RWPE1 (cell line): ENCODE results near the gene MYLK4.

Experiments used
- CTCF ChIA-PET: fragments of 350-600 bp; sonication (Branson Sonifier 250); formaldehyde crosslinking; extraction: SDS; loops from one replicate; lab custom pipeline; 2021; lab: Yijun Ruan, JAX
- POLR2A ChIA-PET: fragments of 400-600 bp; formaldehyde crosslinking; extraction: SDS; loops from one replicate; lab custom pipeline; 2020; ENCODE audit warnings: antibody characterized with exemption; ENCODE audit not compliant: low non-redundant PET; lab: Yijun Ruan, JAX
- DNase-seq: peaks from one replicate; pipeline ENCODE4 v3.0.0; 2012; ENCODE audit warnings: low spot score
- H3K27ac ChIP-seq: fragments of 450-650 bp; 2 replicates; pipeline ENCODE4 v1.5.1; 2017
- TF ChIP-seq, protein P1 (sequence below): fragments of 450-650 bp; conservative IDR thresholded peaks from 2 replicates; pipeline ENCODE4 v1.5.1; 2017; ENCODE audit warnings: low read depth, mild to moderate bottlenecking

The MYLK4 gene

DNA sequence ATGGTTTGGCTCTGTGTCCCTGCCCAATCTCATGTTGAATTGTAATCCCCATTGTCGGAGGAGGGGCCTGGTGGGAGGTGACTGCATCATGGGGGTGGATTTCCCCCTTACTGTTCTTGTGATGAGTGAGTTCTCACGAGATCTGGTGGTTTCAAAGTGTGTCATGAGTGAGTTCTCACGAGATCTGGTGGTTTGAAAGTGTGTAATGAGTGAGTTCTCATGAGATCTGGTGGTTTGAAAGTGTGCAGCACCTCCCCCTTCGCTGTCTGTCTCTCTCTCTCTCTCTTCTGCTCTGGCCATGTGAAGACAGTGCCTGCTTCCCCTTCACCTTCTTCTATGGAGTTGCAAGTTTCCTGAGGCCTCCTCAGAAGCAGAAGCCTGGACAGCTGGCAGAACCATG lies 87.6 kb downstream of the MYLK4 start:
- H3K27ac ChIP-seq, result no peak overlapping the region
- POLR2A ChIA-PET, result no interaction called here
- no peak for DNase-seq
- TF ChIP-seq, protein P1, sequence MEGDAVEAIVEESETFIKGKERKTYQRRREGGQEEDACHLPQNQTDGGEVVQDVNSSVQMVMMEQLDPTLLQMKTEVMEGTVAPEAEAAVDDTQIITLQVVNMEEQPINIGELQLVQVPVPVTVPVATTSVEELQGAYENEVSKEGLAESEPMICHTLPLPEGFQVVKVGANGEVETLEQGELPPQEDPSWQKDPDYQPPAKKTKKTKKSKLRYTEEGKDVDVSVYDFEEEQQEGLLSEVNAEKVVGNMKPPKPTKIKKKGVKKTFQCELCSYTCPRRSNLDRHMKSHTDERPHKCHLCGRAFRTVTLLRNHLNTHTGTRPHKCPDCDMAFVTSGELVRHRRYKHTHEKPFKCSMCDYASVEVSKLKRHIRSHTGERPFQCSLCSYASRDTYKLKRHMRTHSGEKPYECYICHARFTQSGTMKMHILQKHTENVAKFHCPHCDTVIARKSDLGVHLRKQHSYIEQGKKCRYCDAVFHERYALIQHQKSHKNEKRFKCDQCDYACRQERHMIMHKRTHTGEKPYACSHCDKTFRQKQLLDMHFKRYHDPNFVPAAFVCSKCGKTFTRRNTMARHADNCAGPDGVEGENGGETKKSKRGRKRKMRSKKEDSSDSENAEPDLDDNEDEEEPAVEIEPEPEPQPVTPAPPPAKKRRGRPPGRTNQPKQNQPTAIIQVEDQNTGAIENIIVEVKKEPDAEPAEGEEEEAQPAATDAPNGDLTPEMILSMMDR, result no peak
- CTCF ChIA-PET, result no interaction called here

DNA sequence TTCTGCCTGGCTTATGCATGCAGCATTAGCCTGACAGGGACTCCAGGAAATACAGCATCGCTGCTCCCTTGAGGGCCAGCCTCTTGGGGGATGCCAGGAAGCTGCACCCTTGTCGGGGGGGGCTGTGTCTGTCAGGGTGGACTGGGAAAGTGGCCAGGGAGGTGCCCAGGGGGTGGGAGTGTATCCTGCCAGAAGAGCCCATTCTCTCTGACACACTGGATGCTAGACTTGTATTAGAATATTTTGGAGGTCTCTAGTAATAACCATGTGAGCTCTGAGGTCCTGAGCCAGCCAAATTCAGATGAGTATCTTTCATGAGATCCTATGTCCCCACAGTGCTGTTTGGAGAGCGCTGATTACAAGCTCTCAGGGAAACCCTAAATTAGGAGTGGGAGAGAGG lies 89.1 kb downstream of the MYLK4 start:
- ChIA-PET CTCF (no interaction called here), POLR2A (no interaction called here)
- no peak for DNase-seq
- TF ChIP-seq, protein P1, result no peak
- H3K27ac ChIP-seq, result no peak overlapping the region

DNA sequence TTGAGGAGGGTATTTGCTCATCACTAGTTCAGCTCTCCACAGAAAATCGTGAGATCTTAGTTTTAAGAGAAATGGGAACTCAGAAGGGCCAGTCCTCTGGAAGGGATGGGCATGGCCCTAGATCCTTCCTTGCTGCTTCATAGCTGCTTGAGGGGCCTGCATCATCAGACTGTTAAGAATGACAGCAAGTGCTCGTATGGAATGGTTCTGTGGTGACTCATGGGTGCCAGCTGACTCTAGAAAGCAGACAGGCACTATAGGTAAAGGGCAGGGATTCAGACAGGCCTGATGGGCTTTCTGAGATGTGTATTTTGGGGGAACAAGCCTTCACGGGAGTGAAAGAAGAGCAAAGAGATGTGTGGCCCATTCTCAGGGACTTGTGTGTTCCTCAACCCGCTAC lies 90.8 kb downstream of the MYLK4 start:
- peak; percentile 54 for DNase-seq
- ChIA-PET POLR2A (no interaction called here), CTCF (interaction anchor here (1.0 kb wide), 1 partner anchor 18 kb away, joined by 3 read pairs; no protein-coding TSS in a partner anchor)
- H3K27ac ChIP-seq, result no peak overlapping the region
- TF ChIP-seq, protein P1, result no peak

DNA sequence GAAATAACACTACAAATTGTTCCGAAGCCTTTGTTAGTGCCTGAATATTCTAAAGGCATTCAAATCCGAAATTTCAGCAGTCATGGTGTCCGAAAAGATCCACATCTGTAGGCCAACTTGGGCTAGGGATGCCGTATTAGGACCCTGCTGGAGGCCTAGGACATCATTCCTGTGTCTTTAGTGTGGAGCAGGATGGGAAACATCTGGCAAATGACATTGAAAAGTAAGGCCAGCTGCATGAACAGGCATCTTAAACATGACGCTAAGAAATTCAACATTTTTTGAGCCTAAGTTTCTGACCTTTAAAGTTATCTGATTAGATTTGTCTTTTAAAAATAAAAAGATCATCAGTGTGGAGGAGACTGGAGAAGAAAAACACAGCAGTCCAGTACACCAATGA lies 91.3 kb downstream of the MYLK4 start:
- no peak overlapping the region; the same call in 1 of the 2 replicates for H3K27ac ChIP-seq
- TF ChIP-seq, protein P1, result no peak
- ChIA-PET CTCF (no interaction called here), POLR2A (no interaction called here)
- DNase-seq, result no peak

DNA sequence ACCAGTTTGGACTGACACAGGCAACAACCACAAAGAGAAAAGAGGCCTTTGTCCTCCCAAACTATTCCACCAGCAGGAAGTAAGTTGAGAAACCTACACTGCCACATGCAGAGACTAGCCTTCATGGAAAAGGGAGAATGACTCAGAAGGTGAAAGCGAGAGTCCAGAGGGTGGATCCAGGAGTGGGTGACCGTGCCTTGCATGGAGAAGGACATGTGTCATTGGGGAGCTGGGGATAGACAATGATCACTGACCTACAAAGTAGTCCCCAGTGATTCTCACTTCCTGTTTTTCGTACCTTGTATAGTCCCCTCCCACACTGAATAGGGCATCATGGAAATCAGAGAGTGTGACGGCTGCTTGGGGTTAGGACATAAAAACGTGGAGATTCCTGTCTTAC lies 91.9 kb downstream of the MYLK4 start:
- H3K27ac ChIP-seq, result peak overlapping the region; percentile 8; the same call in 1 of the 2 replicates
- ChIA-PET POLR2A (no interaction called here), CTCF (no interaction called here)
- TF ChIP-seq, protein P1, result no peak
- peak; percentile 63 for DNase-seq

DNA sequence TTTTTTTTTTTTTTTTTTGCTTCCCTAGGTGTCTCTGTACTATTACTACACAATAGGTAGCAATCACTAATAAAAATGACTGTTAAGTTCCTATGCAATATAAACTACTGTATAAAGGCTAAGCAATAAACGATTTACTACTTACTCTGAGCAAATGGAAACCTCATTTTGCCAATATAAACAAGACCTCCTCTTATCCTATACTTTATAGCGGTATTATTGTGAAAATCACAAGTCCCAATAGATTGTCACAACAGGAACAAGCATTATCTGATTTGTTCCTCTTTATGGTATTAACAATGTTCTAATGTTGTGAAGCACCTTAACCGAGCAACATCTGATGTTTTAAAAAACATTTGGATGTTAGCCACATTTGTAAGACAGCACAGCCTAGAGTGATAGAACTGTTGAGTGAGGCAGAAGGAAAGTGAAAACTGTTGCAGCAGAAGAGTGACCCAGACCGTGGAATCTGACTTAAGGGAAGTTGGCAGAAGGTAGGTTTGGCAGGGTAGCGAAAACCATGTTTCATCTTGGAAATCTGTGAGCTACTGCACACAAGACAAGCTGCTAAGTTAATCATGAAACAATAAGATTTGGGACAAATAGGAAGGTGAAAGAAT lies 94.2 kb downstream of the MYLK4 start:
- TF ChIP-seq, protein P1, result no peak
- DNase-seq, result no peak
- ChIA-PET CTCF (no interaction called here), POLR2A (no interaction called here)
- H3K27ac ChIP-seq, result no peak overlapping the region
